ACC112 (cell line): ENCODE results near the gene ATP5PD.
"Not testable (repeated sequence)": the region's sequence is repeated elsewhere in the genome, so short reads cannot be mapped to it uniquely, and the experiment has no call there.

Experiments used
- H2AFZ ChIP-seq: fragments of 200-600 bp; sonication (generic); one replicate; pipeline ENCODE4 v1.6.0; 2017; ENCODE audit warnings: antibody characterized with exemption, low read length; ENCODE audit not compliant: unreplicated experiment
- H3K27ac ChIP-seq: fragments of 200-600 bp; sonication (generic); 2 replicates; pipeline ENCODE4 v1.5.1; 2014; ENCODE audit warnings: low read depth, mild to moderate bottlenecking, antibody characterized with exemption, low read length, moderate library complexity
- H3K27me3 ChIP-seq: fragments of 200-600 bp; sonication (generic); 2 replicates; pipeline ENCODE4 v1.6.1; 2014; ENCODE audit warnings: mild to moderate bottlenecking, antibody characterized with exemption, low read length, moderate library complexity, mixed read lengths; ENCODE audit not compliant: insufficient read depth
- H3K36me3 ChIP-seq: fragments of 200-600 bp; sonication (generic); 2 replicates; pipeline ENCODE4 v1.6.1; 2016; ENCODE audit warnings: mild to moderate bottlenecking, antibody characterized with exemption, low read length, moderate library complexity, mixed read lengths; ENCODE audit not compliant: insufficient read depth
- H3K4me1 ChIP-seq: fragments of 200-600 bp; sonication (generic); one replicate; pipeline ENCODE4 v1.6.1; 2016; ENCODE audit warnings: low read length, mixed read lengths; ENCODE audit not compliant: insufficient read depth, unreplicated experiment, control insufficient read depth
- H3K4me3 ChIP-seq: fragments of 200-600 bp; sonication (generic); 2 replicates; pipeline ENCODE4 v1.5.1; 2014; ENCODE audit warnings: mild to moderate bottlenecking, low read depth, low read length
- H3K79me2 ChIP-seq: fragments of 200-600 bp; sonication (generic); one replicate; pipeline ENCODE4 v1.6.0; 2016; ENCODE audit warnings: low read length; ENCODE audit not compliant: control insufficient read depth, unreplicated experiment, insufficient read depth

The ATP5PD gene

GRCh38 chr17:75013092-75013559, 33.6 kb downstream of the ATP5PD start:
- Histone ChIP-seq H3K36me3 (no peaks in the 10 kb centered on the region), H3K4me3 (peak overlapping the region; percentile 87), H3K79me2 (peaks cover 27% of the 10 kb centered on the region), H3K27me3 (no peaks in the 10 kb centered on the region), H3K4me1 (peaks cover 10% of the 10 kb centered on the region), H2AFZ (peak overlapping the region; percentile 82), H3K27ac (peak overlapping the region; percentile 46; the same call in 1 of the 2 replicates)

- H2AFZ ChIP-seq: peak within 1 kb of the TSS; percentile 94
- H3K4me1 ChIP-seq: peaks cover 10% of the 10 kb centered on the region
- H3K4me3 ChIP-seq: peak within 1 kb of the TSS; percentile 87
These were observed 34.2 kb downstream of the ATP5PD start, which contains the start of gene MRPL58 for GRCh38 chr17:75012346-75013091. MRPL58 (plus strand) TSS chr17:75012670; CDS start chr17:75012687, 17 bp downstream.

GRCh38 chr17:75012096-75012345, 34.7 kb downstream of the ATP5PD start:
- peaks cover 10% of the 10 kb centered on the region for H3K4me1 ChIP-seq
- peaks cover 27% of the 10 kb centered on the region for H3K79me2 ChIP-seq
- H3K4me3 ChIP-seq: peak overlapping the region; percentile 87
- H2AFZ ChIP-seq: peak overlapping the region; percentile 94
- H3K36me3 ChIP-seq: no peaks in the 10 kb centered on the region
- no peaks in the 10 kb centered on the region for H3K27me3 ChIP-seq
- H3K27ac ChIP-seq: peak overlapping the region; percentile 72

More at GRCh38 chr17:75012346-75013091, 34.2 kb downstream of the ATP5PD start, which contains the start of gene MRPL58:
- no peaks in the 10 kb centered on the region for H3K27me3 ChIP-seq
- peak within 1 kb of the TSS; percentile 72 for H3K27ac ChIP-seq
- peaks cover 27% of the 10 kb centered on the region for H3K79me2 ChIP-seq
- H3K36me3 ChIP-seq: no peaks in the 10 kb centered on the region

GRCh38 chr17:75011401-75012095, 35.2 kb downstream of the ATP5PD start:
- H3K4me3 ChIP-seq: peak overlapping the region; percentile 87
- peak overlapping the region; percentile 72 for H3K27ac ChIP-seq
- H3K27me3 ChIP-seq: no peaks in the 10 kb centered on the region
- no peaks in the 10 kb centered on the region for H3K36me3 ChIP-seq
- H3K79me2 ChIP-seq: peaks cover 25% of the 10 kb centered on the region
- peaks cover 10% of the 10 kb centered on the region for H3K4me1 ChIP-seq
- peak overlapping the region; percentile 94 for H2AFZ ChIP-seq

- Histone ChIP-seq H3K4me1 (peaks cover 10% of the 10 kb centered on the region), H3K4me3 (no peak overlapping the region), H3K36me3 (no peaks in the 10 kb centered on the region), H3K27me3 (no peaks in the 10 kb centered on the region), H3K79me2 (peaks cover 22% of the 10 kb centered on the region), H3K27ac (no peak overlapping the region), H2AFZ (no peak overlapping the region)
These were observed 35.9 kb downstream of the ATP5PD start for GRCh38 chr17:75010683-75011400.

GRCh38 chr17:75009139-75009724, 37.5 kb downstream of the ATP5PD start:
- no peak overlapping the region for H3K27ac ChIP-seq
- H3K4me3 ChIP-seq: no peak overlapping the region
- peaks cover 10% of the 10 kb centered on the region for H3K4me1 ChIP-seq
- H3K27me3 ChIP-seq: no peaks in the 10 kb centered on the region
- peaks cover 12% of the 10 kb centered on the region for H3K79me2 ChIP-seq
- H2AFZ ChIP-seq: no peak overlapping the region
- no peaks in the 10 kb centered on the region for H3K36me3 ChIP-seq

GRCh38 chr17:75008373-75008772, 38.4 kb downstream of the ATP5PD start:
- no peak overlapping the region for H3K4me3 ChIP-seq
- peaks cover 6% of the 10 kb centered on the region for H3K79me2 ChIP-seq
- no peaks in the 10 kb centered on the region for H3K36me3 ChIP-seq
- no peaks in the 10 kb centered on the region for H3K27me3 ChIP-seq
- H3K27ac ChIP-seq: no peak overlapping the region
- peaks cover 4% of the 10 kb centered on the region for H3K4me1 ChIP-seq
- no peak overlapping the region for H2AFZ ChIP-seq

GRCh38 chr17:75006653-75007052, 40.1 kb downstream of the ATP5PD start:
- no peak overlapping the region for H2AFZ ChIP-seq
- no peak overlapping the region for H3K4me3 ChIP-seq
- no peaks in the 10 kb centered on the region for H3K36me3 ChIP-seq
- H3K79me2 ChIP-seq: no peaks in the 10 kb centered on the region
- H3K27me3 ChIP-seq: no peaks in the 10 kb centered on the region
- H3K4me1 ChIP-seq: no peaks in the 10 kb centered on the region
- no peak overlapping the region for H3K27ac ChIP-seq

GRCh38 chr17:75006084-75006483, 40.7 kb downstream of the ATP5PD start:
- not testable (repeated sequence) for H3K36me3 ChIP-seq, H3K27me3 ChIP-seq, H3K27ac ChIP-seq, H3K79me2 ChIP-seq, H2AFZ ChIP-seq, H3K4me3 ChIP-seq, H3K4me1 ChIP-seq

GRCh38 chr17:75005291-75005690, 41.5 kb downstream of the ATP5PD start:
- no peaks in the 10 kb centered on the region for H3K79me2 ChIP-seq
- no peak overlapping the region for H3K4me3 ChIP-seq
- no peak overlapping the region for H2AFZ ChIP-seq
- no peaks in the 10 kb centered on the region for H3K27me3 ChIP-seq
- no peak overlapping the region for H3K27ac ChIP-seq
- no peaks in the 10 kb centered on the region for H3K36me3 ChIP-seq
- H3K4me1 ChIP-seq: no peaks in the 10 kb centered on the region
